GM12878 (cell line): ENCODE data around the gene ZNF407. TPM values are rescaled to one million over a fixed set of nuclear protein-coding genes. Genes with fewer than 3 reads are reported as not detected.
A peak's percentile ranks its signal among the peaks of the same experiment; 100 is the strongest.

ENCODE experiments used
- ATAC-seq: fragments of 200-7000 bp; cut with Tn5 transposase; 3 replicates; pipeline ENCODE4 v1.9.1; 2020; ENCODE audit warnings: mild to moderate bottlenecking, moderate library complexity
- BruUV-seq: library from RNA; stranded (reverse); fragments of 400-500 nt; replicated peaks from 2 replicates; lab custom pipeline; 2021; lab: Mats Ljungman, UMichigan
- CTCF ChIA-PET: fragments of 300-600 bp; sonication (Branson Sonifier 250); formaldehyde crosslinking; extraction: SDS; loops from one replicate; lab custom pipeline; 2021; ENCODE audit warnings: inconsistent platforms; lab: Yijun Ruan, JAX
- POLR2A ChIA-PET: fragments of 350-600 bp; formaldehyde crosslinking; extraction: SDS; loops from one replicate; lab custom pipeline; 2021; ENCODE audit warnings: inconsistent platforms; lab: Charles Lee
- RAD21 ChIA-PET: fragments of 300-600 bp; sonication (Branson Sonifier 250); formaldehyde crosslinking; loops from one replicate; lab custom pipeline; 2023; ENCODE audit warnings: antibody characterized with exemption; ENCODE audit not compliant: unreplicated experiment; lab: Charles Lee
- SMC1A ChIA-PET: fragments of 300-600 bp; sonication (Branson Sonifier 250); formaldehyde crosslinking; loops from one replicate; lab custom pipeline; 2023; ENCODE audit not compliant: unreplicated experiment, uncharacterized antibody; lab: Charles Lee
- DNase-seq: peaks from one replicate; pipeline ENCODE4 v3.0.0-alpha.2; 2011; ENCODE audit warnings: low read depth, low spot score
- FAIRE-seq: peaks from 3 replicates; lab custom pipeline; 2011; peaks lifted over from hg19 to GRCh38; lab: Jason Lieb, UNC
- H2AFZ ChIP-seq: 2 replicates; pipeline ENCODE4 v1.6.0; 2011; ENCODE audit warnings: low read depth, low read length, control low read depth; ENCODE audit not compliant: control insufficient read depth
- H3K27ac ChIP-seq: 2 replicates; pipeline ENCODE4 v1.5.1; 2011; ENCODE audit warnings: control low read depth; ENCODE audit not compliant: control insufficient read depth, insufficient read depth
- H3K27me3 ChIP-seq, 2 experiments: replicated peaks in 1 of 2; 2 replicates each; pipeline versions ENCODE4 v1.6.0 to v1.6.1; 2011; ENCODE audit warnings: low read length in 1 of 2; ENCODE audit not compliant: control insufficient read depth in 2 of 2, insufficient read depth in 2 of 2
- H3K36me3 ChIP-seq, 2 experiments: 2 replicates each; pipeline ENCODE4 v1.5.1; 2011; ENCODE audit warnings: low read length in 1 of 2; ENCODE audit not compliant: control insufficient read depth in 2 of 2, insufficient read depth in 2 of 2
- H3K4me1 ChIP-seq: 2 replicates; pipeline ENCODE4 v1.6.1; 2011; ENCODE audit warnings: mild to moderate bottlenecking, low read length, moderate library complexity, mixed read lengths; ENCODE audit not compliant: control insufficient read depth, insufficient read depth
- H3K4me2 ChIP-seq: 2 replicates; pipeline ENCODE4 v1.6.0; 2011; ENCODE audit warnings: control low read depth; ENCODE audit not compliant: control insufficient read depth, insufficient read depth
- H3K4me3 ChIP-seq: fragments of 200-600 bp; sonication (generic); 2 replicates; pipeline ENCODE4 v1.5.1; 2016
- H3K79me2 ChIP-seq: 2 replicates; pipeline ENCODE4 v1.6.0; 2011; ENCODE audit warnings: low read length; ENCODE audit not compliant: control insufficient read depth, insufficient read depth
- H3K9ac ChIP-seq: 2 replicates; pipeline ENCODE4 v1.8.0; 2011; ENCODE audit warnings: low read length, control low read depth, mixed read lengths; ENCODE audit not compliant: control insufficient read depth, insufficient read depth
- H3K9me3 ChIP-seq: replicated peaks from 3 replicates; pipeline ENCODE4 v1.5.1; 2011; ENCODE audit warnings: mild to moderate bottlenecking, low read length; ENCODE audit not compliant: control insufficient read depth, insufficient read depth
- H4K20me1 ChIP-seq: 2 replicates; pipeline ENCODE4 v1.6.0; 2011; ENCODE audit not compliant: control insufficient read depth, insufficient read depth
- ELK1 ChIP-seq: IDR thresholded peaks from 2 replicates; pipeline ENCODE4 v1.6.1; 2012; ENCODE audit warnings: low read depth, low read length, improper control_type of control experiment
- FOXK2 ChIP-seq: fragments of 450-650 bp; IDR thresholded peaks from 2 replicates; pipeline ENCODE4 v1.6.1; 2017; ENCODE audit warnings: mild to moderate bottlenecking, moderate library complexity
- NR2C1 ChIP-seq: fragments of 450-650 bp; IDR thresholded peaks from 2 replicates; pipeline ENCODE4 v1.6.1; 2017; ENCODE audit warnings: antibody characterized with exemption, mild to moderate bottlenecking, moderate library complexity
- RUNX3 ChIP-seq: IDR thresholded peaks from 2 replicates; pipeline ENCODE4 v1.6.1; 2012; ENCODE audit warnings: low read length, inconsistent platforms
- USF2 ChIP-seq: IDR thresholded peaks from 2 replicates; pipeline ENCODE4 v1.6.1; 2011; ENCODE audit warnings: low read depth, low read length, improper control_type of control experiment, borderline replicate concordance
- ZNF24 ChIP-seq: fragments of 450-650 bp; IDR thresholded peaks from 2 replicates; pipeline ENCODE4 v1.6.1; 2017; ENCODE audit warnings: antibody characterized with exemption, mild to moderate bottlenecking
- WGBS: methylation state at CpG from one replicate; pipeline ENCODE4 v1.1.6; 2016; ENCODE audit warnings: low lambda C conversion rate; ENCODE audit not compliant: insufficient replicate concordance, insufficient coverage; ENCODE audit errors: missing lambda C conversion rate; 5-methylcytosine and 5-hydroxymethylcytosine counted together
- in situ Hi-C: fragments of 300-500 bp; cut with MboI; formaldehyde crosslinking; loops from 9 replicates; pipeline ENCODE4 v1.14.3; 2018; ENCODE audit warnings: mixed read lengths
- intact Hi-C: fragments of 100-400 bp; cut with micrococcal nuclease; formaldehyde crosslinking; loops from one replicate; pipeline ENCODE4 v1.14.2; 2022; ENCODE audit not compliant: unreplicated experiment
- polyA plus RNA-seq, 11 experiments: library from polyadenylated mRNA; depleted of rRNA in 4 of 11; unstranded in 6 of 11; stranded (reverse) in 5 of 11; fragments of >200 nt; fragmentation: Nextera tagmentation in 4 of 11; fragmentation: Illumina TruSeq in 1 of 11; extraction: Ambion mirVana in 4 of 11; extraction: Trizol in 1 of 11; gene quantifications; 1 replicate in 1 of 11; 2 replicates in 10 of 11; pipeline versions ENCODE4 v1.2.1 to v1.2.3, GENCODE V29; 2011 to 2016; ENCODE audit warnings: inconsistent platforms in 2 of 11, missing spikeins in 2 of 11, low read depth in 1 of 11
- total RNA-seq, 4 experiments: library from RNA; depleted of rRNA in 3 of 4; stranded (reverse); fragments of >200 nt in 3 of 4; fragmentation: Illumina TruSeq in 1 of 4; extraction: Trizol in 1 of 4; gene quantifications; 2 replicates each; pipeline versions ENCODE4 v1.2.1 to v1.2.3, GENCODE V29; 2013 to 2021

ZNF407 gene
- total and polyA plus RNA-seq, 10 of the 15 experiments (the other 5 are each of a cell fraction or from before 2014, with no cell fraction given) = 0.69 to 11.6 (median 5.3) TPM

GRCh38 chr18:74825460-74825859 is 227.8 kb downstream of the ZNF407 start:
- no peaks in the 10 kb centered on the region for H3K36me3 ChIP-seq
- TF ChIP-seq ZNF24 = no peak
- no peak for TF ChIP-seq USF2
- no peak for TF ChIP-seq ELK1
- no peak for TF ChIP-seq NR2C1
- no peak for TF ChIP-seq FOXK2
- 0 out of 2 replicates have a peak, but pooled peaks have one; percentile 19 for TF ChIP-seq RUNX3
- no peak overlapping the region for H3K9ac ChIP-seq
- H3K9me3 ChIP-seq = no peaks in the 10 kb centered on the region
- WGBS = 0% methylated on average over 1 of the region's 1 CpG
- DNase-seq = no peak
- CTCF ChIA-PET = interaction anchor here (0.7 to 1.9 kb wide), 2 partner anchors 9 to 13 kb away, joined by 3 to 4 read pairs; no protein-coding TSS in a partner anchor
- intact Hi-C loops = no loop called here
- no peak for FAIRE-seq
- H3K4me1 ChIP-seq = no peaks in the 10 kb centered on the region; the same call in 1 of the 2 replicates
- in situ Hi-C loops = no loop called here
- SMC1A ChIA-PET = interaction anchor here (0.7 to 1.7 kb wide), 7 partner anchors 12 to 107 kb away, joined by 3 to 4 read pairs (median 3); no protein-coding TSS in a partner anchor
- no peak overlapping the region for H3K27ac ChIP-seq
- no peak overlapping the region for H3K4me2 ChIP-seq
- no TSS peak for BruUV-seq
- no peak overlapping the region for H2AFZ ChIP-seq
- RAD21 ChIA-PET = interaction anchor here (0.8 kb wide), 1 partner anchor 12 kb away, joined by 3 read pairs; no protein-coding TSS in a partner anchor
- H3K79me2 ChIP-seq = no peaks in the 10 kb centered on the region
- POLR2A ChIA-PET = no interaction called here
- no peak overlapping the region for H3K4me3 ChIP-seq
- no peaks in the 10 kb centered on the region for H3K27me3 ChIP-seq
- ATAC-seq = peak; percentile 82
- no peaks in the 10 kb centered on the region for H4K20me1 ChIP-seq
